ENCODE measurements around the gene FBXL22. TPM values are rescaled to one million over a fixed set of nuclear protein-coding genes. Genes with fewer than 3 reads are reported as not detected.
A peak's percentile ranks its signal among the peaks of the same experiment; 100 is the strongest.

FBXL22 gene
- total and polyA plus RNA-seq, 10 donors, result 0.13 to 1.7 (median 0.93) TPM

- TF ChIP-seq POLR2A (IDR thresholded peaks at IDR 0.05) (no peak), POLR2AphosphoS5 (IDR thresholded peaks at IDR 0.05) (peak in 1 of 3 donors; percentile 7)
Measured at GRCh38 chr15:63560741-63561448, 36.3 kb upstream of the FBXL22 start.

GRCh38 chr15:63564093-63564492, 33.1 kb upstream of the FBXL22 start:
- H3K4me3 ChIP-seq, result no peak overlapping the region
- 27 to 71% (median 32%) methylated on average over 3 of the region's 3 CpGs for WGBS, 5 donors
- no peak for DNase-seq
- no peak for TF ChIP-seq POLR2A (IDR thresholded peaks at IDR 0.05)
- TF ChIP-seq CTCF (IDR thresholded peaks at IDR 0.05 in 8 of 11, conservative IDR thresholded peaks at IDR 0.05 in 3 of 11), result no peak
- no peak for TF ChIP-seq POLR2AphosphoS5 (IDR thresholded peaks at IDR 0.05)
- H3K36me3 ChIP-seq, result peaks cover 0 to 100% (median 75%) of the 10 kb centered on the region in 6 donors
- H3K27ac ChIP-seq, result no peak overlapping the region
- H3K9me3 ChIP-seq, result no peaks in the 10 kb centered on the region
- peaks cover 0 to 5% (median 0%) of the 10 kb centered on the region in 6 donors for H3K4me1 ChIP-seq
- H3K27me3 ChIP-seq (replicated peaks in 1 of 7), result no peaks in the 10 kb centered on the region
- intact Hi-C loops (cut with DNase I; ENCODE audit: low total_unique reads), result no loop called here

More at GRCh38 chr15:63560741-63561448, 36.3 kb upstream of the FBXL22 start:
- H3K27me3 ChIP-seq (replicated peaks in 1 of 7), result no peaks in the 10 kb centered on the region
- 82 to 88% (median 86%) methylated on average over 6 of the region's 6 CpGs for WGBS, 5 donors
- no peak overlapping the region for H3K4me3 ChIP-seq
- no peak for DNase-seq
- no peaks in the 10 kb centered on the region for H3K9me3 ChIP-seq
- intact Hi-C loops (cut with DNase I; ENCODE audit: low total_unique reads), result no loop called here
- peak overlapping the region in 1 of 8 donors; percentile 10 for H3K27ac ChIP-seq
- H3K36me3 ChIP-seq, result peaks cover 0 to 100% (median 83%) of the 10 kb centered on the region in 6 donors
- H3K4me1 ChIP-seq, result peaks cover 0 to 13% (median 1%) of the 10 kb centered on the region in 6 donors

- Histone ChIP-seq H3K36me3 (peaks cover 0 to 99% (median 70%) of the 10 kb centered on the region in 6 donors), H3K4me1 (no peaks in the 10 kb centered on the region), H3K9me3 (no peaks in the 10 kb centered on the region), H3K4me3 (no peak overlapping the region), H3K27me3 (replicated peaks in 1 of 7) (no peaks in the 10 kb centered on the region), H3K27ac (peak overlapping the region in 1 of 8 donors; percentile 18)
- no peak for TF ChIP-seq POLR2A (IDR thresholded peaks at IDR 0.05)
- no peak for TF ChIP-seq CTCF (IDR thresholded peaks at IDR 0.05 in 8 of 11, conservative IDR thresholded peaks at IDR 0.05 in 3 of 11)
- TF ChIP-seq POLR2AphosphoS5 (IDR thresholded peaks at IDR 0.05), result no peak
- intact Hi-C loops (cut with DNase I; ENCODE audit: low total_unique reads), result no loop called here
- DNase-seq, result no peak
- 86 to 95% (median 92%) methylated on average over 2 of the region's 2 CpGs for WGBS, 5 donors
Measured at GRCh38 chr15:63565536-63566186, 31.5 kb upstream of the FBXL22 start.

GRCh38 chr15:63572749-63573464, 24.3 kb upstream of the FBXL22 start:
- Histone ChIP-seq H3K4me3 (no peak overlapping the region), H3K36me3 (peaks cover 0 to 99% (median 70%) of the 10 kb centered on the region in 6 donors), H3K27me3 (replicated peaks in 1 of 7) (no peaks in the 10 kb centered on the region), H3K4me1 (no peaks in the 10 kb centered on the region), H3K9me3 (no peaks in the 10 kb centered on the region), H3K27ac (no peak overlapping the region)
- TF ChIP-seq POLR2A (IDR thresholded peaks at IDR 0.05), result no peak
- peak in 1 of 3 donors; percentile 26 for TF ChIP-seq POLR2AphosphoS5 (IDR thresholded peaks at IDR 0.05)
- no peak for TF ChIP-seq CTCF (IDR thresholded peaks at IDR 0.05 in 8 of 11, conservative IDR thresholded peaks at IDR 0.05 in 3 of 11)
- WGBS, 5 donors, result 92 to 94% (median 93%) methylated on average over 7 of the region's 7 CpGs
- intact Hi-C loops (cut with DNase I; ENCODE audit: low total_unique reads), result no loop called here
- DNase-seq, result no peak
